Thyroid gland (tissue), 4 donors: ENCODE measurements around the gene FOXF1.

Experiments
- POLR2A ChIP-seq, 2 donors: fragments of 450-650 bp; IDR thresholded peaks; one replicate each; pipeline ENCODE4 v1.6.1; 2017; ENCODE audit warnings: antibody characterized with exemption in 2 of 2, mild to moderate bottlenecking in 2 of 2, moderate library complexity in 1 of 2
- TF ChIP-seq, protein P1 (sequence below), 6 experiments: fragments of 200-600 bp in 3 of 6; fragments of 450-650 bp in 3 of 6; sonication (generic) in 3 of 6; IDR thresholded peaks; one replicate each; pipeline ENCODE4 v1.5.1; 2016 to 2019; ENCODE audit warnings: antibody characterized with exemption in 6 of 6, mild to moderate bottlenecking in 2 of 6, inconsistent platforms in 1 of 6, moderate library complexity in 1 of 6

DNA sequence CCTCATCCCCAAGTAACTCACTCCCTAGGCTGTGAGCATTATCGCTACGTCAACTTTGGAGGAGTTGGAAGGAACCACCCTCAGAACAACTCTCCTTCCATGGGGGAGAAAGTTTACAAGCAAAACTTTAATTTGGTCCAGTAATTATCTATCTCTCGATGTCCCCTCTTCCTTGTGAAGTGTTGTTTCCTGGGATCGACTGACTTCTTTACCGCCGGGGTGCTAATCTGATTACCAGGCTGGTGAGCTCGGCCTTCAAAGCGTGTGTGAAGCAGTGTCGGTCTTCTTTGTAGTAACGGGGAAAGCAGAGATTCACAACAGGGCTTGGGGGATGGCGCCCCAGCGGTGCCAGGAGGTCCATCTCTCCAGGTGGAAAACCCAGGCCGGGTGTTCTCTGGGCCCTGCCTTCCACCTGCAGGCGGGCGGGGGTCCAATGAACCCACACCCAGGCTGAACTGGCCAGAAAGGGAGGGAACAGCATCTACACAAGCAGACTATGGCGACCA, 14.5 kb upstream of the FOXF1 start:
- TF ChIP-seq, protein P1, sequence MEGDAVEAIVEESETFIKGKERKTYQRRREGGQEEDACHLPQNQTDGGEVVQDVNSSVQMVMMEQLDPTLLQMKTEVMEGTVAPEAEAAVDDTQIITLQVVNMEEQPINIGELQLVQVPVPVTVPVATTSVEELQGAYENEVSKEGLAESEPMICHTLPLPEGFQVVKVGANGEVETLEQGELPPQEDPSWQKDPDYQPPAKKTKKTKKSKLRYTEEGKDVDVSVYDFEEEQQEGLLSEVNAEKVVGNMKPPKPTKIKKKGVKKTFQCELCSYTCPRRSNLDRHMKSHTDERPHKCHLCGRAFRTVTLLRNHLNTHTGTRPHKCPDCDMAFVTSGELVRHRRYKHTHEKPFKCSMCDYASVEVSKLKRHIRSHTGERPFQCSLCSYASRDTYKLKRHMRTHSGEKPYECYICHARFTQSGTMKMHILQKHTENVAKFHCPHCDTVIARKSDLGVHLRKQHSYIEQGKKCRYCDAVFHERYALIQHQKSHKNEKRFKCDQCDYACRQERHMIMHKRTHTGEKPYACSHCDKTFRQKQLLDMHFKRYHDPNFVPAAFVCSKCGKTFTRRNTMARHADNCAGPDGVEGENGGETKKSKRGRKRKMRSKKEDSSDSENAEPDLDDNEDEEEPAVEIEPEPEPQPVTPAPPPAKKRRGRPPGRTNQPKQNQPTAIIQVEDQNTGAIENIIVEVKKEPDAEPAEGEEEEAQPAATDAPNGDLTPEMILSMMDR (IDR thresholded peaks at IDR 0.05) = no peak
- no peak for TF ChIP-seq POLR2A (IDR thresholded peaks at IDR 0.05)
